GM18951 (cell line): ENCODE data around the gene FAM222B.
A peak's percentile ranks its signal among the peaks of the same experiment; 100 is the strongest.

Experiments
- POLR2A ChIP-seq: IDR thresholded peaks from 4 replicates; pipeline ENCODE4 v1.6.1; 2011; ENCODE audit warnings: mild to moderate bottlenecking; ENCODE audit not compliant: insufficient read length, insufficient read depth; ENCODE audit errors: extremely low read depth
- in situ Hi-C: fragments of 300-500 bp; cut with MboI; formaldehyde crosslinking; loops from one replicate; pipeline ENCODE4 v1.12.0; 2022; ENCODE audit warnings: low sequenced_read_pairs, mixed read lengths, inconsistent platforms; ENCODE audit not compliant: unreplicated experiment

Gene FAM222B

DNA sequence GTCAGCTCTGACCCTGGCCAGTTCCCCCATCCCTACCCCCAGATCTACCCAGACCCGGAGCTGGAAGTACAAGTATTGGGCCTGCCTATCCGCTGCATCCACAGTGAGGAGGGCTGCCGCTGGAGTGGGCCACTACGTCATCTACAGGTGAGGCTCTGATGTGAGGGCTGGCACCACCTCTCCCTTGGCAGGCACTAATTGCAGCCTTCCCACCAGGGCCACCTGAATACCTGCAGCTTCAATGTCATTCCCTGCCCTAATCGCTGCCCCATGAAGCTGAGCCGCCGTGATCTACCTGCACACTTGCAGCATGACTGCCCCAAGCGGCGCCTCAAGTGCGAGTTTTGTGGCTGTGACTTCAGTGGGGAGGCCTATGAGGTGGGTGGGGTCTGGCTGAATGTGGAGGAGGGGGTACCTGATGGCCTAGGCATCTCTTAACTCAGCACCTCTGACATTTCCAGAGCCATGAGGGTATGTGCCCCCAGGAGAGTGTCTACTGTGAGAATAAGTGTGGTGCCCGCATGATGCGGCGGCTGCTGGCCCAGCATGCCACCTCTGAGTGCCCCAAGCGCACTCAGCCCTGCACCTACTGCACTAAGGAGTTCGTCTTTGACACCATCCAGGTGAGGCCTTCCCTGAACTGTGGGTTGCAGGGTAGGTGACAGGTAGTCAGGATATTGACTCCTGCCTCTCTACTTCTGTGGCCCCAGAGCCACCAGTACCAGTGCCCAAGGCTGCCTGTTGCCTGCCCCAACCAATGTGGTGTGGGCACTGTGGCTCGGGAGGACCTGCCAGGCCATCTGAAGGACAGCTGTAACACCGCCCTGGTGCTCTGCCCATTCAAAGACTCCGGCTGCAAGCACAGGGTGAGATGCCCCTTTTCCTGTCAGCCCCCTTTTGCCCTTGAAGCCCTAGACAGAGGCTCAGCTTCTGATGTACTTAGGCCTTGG is 94.5 kb downstream of the FAM222B start:
- in situ Hi-C loops, result no loop called here
- TF ChIP-seq POLR2A, result peak; percentile 26

DNA sequence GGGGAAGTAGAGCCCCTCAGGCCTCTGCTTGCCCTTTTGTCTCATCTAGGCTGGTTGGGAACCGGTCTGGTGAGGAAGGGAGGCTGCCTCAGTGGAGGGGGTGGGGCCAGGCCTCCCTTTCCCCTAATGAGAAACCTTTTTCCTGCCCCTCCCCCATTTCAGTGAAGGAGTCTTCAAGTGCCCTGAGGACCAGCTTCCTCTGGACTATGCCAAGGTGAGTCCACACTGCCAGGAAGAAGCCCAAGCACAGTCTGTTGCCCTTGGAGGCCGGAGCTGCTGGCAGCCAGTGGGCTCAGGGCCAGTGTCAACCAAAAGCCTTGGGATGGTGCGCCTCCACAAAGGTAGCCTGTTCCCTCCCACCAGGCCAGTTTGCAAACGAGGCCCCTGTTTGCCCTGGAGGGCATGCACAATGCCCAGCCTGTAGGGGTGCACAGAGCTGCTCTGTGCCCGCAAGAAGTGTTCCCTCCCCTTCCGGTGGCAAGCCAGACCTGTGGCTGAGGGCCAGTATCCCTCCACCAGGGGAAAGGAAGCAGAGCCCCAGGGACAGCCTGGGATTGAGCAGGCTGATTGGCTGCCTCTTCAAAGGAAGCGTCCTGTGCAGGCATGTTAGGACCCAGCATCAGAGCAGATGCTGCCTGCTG is 95.4 kb downstream of the FAM222B start:
- in situ Hi-C loops, result no loop called here
- no peak for TF ChIP-seq POLR2A

DNA sequence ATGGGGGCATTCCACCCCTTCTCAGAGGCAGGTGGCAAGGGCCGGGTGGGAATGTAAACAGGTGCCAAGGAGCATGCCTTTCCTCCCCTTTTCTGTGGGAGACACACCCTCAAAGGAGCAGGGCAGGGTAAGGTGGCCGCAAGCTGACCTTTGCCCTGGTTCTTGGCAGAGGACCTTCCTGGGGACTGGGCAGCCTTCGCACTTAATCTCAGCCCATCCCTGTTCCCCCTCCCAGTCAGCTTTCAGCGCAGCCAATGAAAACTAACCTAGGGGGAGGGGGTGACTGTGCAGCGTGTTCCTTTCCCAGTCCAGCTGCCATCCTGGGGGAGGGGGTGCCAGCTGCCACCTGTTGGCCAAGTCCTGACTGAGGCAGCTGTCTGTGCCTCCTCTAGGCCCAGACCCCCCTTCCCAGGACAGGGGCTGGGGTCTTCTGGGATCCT is 96.0 kb downstream of the FAM222B start:
- TF ChIP-seq POLR2A, result no peak
- in situ Hi-C loops, result no loop called here

DNA sequence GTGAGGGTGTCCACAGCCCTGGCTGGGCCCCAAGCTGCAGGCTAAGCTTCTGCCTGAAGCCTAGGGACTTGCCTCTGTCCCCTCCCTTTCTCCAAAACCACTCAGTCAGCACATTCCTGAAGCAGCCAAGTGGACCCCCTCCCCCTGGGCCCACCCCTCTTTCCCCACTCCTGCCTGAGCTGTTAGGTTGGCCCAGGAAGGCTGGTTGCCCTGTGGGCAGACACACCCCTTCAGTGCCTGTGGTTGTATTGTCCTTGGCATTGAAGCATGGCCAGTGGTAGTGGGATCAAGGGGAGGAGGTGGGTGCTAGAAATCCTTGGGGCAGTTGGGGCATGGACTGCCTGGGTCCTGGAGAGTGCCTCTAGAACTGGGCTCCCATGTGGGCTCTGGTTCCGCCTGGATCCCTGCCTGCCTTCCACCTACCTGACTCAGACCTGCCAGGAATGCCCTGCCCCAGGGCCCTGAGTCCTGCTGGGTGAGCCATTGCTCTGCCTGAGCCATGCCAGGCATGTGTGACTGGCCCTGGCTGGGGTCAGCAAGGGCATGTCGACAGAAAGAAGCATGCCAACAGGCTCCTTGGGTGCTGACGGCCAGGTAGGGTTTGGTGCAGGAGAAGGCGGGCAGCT is 96.7 kb downstream of the FAM222B start:
- no peak for TF ChIP-seq POLR2A
- in situ Hi-C loops, result no loop called here

DNA sequence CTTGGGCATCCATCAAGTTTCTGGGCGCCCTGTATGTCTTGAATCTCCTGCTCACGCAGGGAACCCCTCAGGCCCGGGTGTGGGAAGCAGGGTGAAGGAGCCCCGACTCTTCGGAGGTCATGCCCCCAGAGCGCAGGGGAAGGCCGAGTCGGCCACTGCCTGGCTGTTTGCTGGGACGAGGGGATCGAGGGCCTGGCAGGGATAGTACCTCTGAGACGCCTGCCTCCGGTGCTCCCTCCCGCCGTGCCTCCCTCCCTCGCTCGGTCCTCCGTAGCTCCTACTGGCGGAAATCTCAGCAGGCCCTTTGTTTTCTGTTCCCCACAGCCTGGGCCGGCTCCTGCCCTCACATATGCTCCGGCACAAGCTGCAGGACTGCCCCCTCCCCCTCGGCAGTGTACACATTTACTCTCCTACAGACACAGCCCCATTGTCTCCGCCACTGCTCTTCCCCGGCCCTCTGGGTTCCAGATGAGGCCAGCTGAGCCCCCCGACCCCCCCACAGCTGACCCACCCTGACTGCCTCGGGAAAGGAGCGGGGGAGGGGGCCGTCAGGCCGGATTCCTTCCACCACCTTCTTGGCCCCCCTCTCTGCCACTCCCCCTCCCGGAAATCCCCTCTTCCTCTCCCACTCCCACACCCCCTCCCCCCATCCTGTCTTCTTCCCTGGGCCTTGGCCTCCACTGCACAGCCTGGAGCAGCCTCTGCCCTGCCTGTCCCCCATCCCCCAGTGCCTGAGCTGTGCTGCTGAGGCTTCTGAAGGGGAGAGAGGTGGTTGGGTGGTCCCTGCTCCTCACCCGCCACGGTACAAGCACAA is 97.4 kb downstream of the FAM222B start:
- in situ Hi-C loops, result no loop called here
- peak; percentile 44 for TF ChIP-seq POLR2A

DNA sequence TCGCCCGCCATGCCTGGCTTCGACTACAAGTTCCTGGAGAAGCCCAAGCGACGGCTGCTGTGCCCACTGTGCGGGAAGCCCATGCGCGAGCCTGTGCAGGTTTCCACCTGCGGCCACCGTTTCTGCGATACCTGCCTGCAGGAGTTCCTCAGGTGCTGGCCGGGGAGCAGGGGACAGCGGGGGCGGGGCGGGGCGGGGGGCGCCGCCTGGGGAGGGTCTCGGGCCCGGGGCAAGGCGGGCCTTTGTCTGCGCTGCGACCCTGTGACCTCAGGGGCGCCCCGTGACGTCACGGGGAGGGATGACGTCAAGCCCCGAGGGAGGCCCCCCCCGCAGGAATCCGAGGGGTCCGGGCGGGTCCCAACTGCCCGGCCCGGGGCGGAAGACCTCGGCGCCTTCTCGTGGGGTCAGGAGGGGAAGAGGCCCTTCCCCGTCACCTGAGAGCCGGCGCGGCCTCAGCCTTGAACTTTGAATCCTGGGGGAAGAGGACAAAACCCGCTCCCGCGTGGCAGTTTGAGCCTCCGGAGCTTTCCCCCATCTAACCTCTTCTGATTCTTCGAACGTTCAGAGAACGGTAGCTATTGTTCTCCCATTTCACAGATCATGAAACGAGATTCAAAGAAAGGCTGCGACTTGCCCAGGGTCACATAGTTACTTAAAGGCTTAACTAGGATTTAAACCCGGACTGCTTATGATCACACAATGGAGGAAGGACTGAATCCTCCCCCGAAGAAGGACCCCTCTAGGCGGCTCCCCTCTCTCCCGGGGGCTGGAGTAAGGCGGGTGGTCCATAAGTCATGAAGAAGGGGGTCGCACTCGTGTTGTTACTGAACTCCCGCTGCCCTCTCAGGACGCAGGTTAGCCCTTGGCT is 98.3 kb downstream of the FAM222B start:
- in situ Hi-C loops, result no loop called here
- TF ChIP-seq POLR2A, result no peak

DNA sequence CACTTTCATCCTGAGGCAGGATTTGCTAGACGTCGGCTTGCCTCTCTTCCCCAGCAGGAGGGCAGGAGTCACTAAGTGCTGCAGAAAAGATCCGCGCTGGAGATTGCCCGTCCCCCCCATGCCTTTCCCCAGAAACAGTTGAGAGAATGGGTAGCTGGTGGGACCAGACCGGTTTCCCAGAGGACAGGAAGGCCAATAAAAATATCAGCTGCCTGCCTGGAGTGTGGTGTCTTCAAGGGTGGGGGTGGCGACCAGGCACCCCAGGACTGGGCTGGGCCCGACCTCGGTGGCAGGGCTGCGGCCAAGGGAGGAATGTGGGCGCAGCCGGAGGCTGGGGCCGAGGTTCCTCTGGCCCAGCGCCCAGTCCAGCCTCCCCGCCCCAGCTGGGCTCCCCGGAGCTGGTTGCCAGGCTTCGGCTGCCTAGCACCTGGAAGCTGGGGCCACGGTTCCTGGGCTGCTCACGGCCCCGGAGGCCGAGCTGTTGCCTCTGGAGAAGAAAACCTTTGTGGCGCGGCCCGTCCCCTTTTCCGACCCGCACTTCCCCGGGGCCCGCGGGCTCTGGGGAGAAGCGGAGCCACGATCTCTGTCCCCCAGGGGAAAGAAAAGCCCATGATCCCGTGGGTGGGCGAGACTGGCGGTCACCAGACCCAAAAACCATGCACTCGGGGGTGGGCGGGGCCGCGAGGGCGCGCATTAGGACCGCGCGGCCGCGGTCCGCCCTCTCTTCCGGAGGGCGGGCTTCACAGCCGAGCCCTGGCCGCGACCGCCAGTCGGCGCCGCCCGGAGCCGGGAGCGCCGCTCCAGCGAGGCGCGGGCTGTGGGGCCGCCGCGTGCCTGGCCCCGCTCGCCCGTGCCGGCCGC is 99.1 kb downstream of the FAM222B start, which contains the start of gene TRAF4:
Gene TRAF4, plus strand, starts transcription at position 769 of the 861 bp plus-strand sequence. CDS start 102 bp downstream, outside the sequence.
- in situ Hi-C loops, result no loop called here
- peak; percentile 99 for TF ChIP-seq POLR2A

DNA sequence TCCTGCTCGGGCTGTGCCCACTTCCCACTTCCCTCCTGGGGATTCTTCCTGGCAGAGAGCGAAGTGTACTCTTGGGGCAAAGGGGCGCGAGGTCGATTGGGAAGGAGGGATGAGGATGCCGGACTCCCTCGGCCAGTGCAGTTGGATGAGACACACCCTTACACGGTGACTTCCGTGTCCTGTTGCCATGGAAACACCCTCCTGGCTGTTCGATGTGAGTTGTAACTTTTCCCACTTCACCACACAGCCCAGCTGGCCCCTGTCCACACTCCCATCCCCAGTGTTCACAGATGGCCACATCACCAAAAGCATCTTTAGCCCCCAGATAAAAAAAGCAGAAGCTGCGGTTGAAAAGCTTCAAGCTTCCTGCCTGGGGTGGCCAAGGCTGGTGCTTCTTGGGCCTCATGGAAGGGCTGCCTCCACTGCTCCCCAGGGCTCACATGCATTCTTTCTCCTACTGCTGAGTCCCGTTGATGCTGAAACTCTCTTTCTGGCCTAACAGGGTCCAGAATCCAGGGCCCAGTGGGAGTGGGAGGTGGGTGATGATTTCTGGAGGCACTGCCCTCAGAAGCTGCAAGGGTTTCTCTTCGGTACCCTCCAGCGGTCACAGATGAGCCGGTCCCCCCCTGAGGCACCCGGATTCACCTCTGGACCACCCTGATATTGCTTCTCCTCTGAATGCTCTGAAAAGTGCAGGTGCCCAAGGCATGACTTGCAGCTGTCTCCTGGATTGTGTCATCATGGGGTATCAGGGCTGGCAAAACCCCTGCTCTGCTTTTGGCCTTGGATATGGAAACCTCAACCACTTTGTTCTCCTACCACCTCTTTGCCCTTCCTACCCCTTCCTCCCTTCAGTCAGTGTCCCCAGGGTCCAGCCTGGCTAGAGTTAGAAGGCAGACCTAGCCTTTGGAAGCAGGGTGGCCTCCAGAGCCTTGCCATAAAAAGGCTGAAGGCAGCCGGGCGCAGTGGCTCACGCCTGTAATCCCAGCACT is 100.9 kb downstream of the FAM222B start:
- TF ChIP-seq POLR2A, result no peak
- in situ Hi-C loops, result no loop called here

DNA sequence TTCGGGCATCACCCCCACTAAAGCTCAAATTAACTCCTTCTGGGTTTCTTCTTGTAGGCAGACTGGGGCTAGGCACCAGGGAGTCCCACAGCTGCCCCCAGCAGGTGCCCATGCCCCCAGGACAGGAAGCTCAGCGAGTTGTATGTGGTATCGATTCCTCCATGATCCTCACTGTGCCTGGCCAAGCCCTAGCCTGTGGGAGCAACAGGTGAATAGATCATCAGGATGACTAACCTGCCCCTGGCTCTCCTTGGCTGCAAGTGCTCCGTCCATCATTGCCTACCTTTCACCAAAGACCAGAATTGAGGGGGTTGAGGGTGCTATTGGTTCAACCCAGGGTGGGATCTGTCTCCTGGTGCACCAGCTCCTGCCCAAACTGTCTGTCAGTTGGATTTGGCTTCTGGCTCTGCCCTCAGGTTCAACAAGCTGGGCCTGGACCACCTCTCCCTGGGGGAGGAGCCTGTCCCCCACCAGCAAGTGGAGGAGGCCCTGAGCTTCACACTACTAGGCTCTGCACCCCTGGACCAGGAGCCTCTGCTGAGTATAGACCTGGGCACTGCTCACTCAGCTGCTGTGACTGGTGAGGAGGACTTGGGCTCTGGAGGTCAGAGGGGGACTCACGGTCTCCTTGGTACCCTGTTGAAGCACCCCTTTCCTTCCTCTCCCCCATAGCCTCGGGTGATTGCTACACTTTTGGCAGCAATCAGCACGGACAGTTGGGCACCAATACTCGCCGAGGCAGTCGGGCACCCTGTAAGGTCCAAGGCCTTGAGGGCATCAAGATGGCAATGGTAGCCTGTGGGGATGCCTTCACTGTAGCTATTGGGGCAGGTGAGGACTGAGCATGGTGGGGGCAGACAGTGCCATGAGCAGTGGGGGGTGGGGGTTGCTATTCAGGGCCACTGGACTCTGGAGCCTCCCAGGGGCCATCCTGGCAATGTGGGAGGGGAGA is 101.9 kb downstream of the FAM222B start:
- in situ Hi-C loops, result no loop called here
- TF ChIP-seq POLR2A, result no peak
